KMS-11 (cell line): Measurements from ENCODE around the gene SENP6.

ENCODE experiments used
- H2AFZ ChIP-seq: fragments of 200-600 bp; sonication (generic); 2 replicates; pipeline ENCODE4 v1.6.1; 2016; ENCODE audit warnings: antibody characterized with exemption, mixed run types, low read depth
- H3K27ac ChIP-seq: fragments of 200-600 bp; sonication (generic); 2 replicates; pipeline ENCODE4 v1.6.1; 2016; ENCODE audit warnings: mild to moderate bottlenecking, mixed run types
- H3K27me3 ChIP-seq: fragments of 200-600 bp; sonication (generic); 2 replicates; pipeline ENCODE4 v1.6.1; 2017; ENCODE audit warnings: mild to moderate bottlenecking, low read depth, mixed run types, moderate library complexity; ENCODE audit not compliant: insufficient read depth
- H3K36me3 ChIP-seq: fragments of 200-600 bp; sonication (generic); 2 replicates; pipeline ENCODE4 v1.6.1; 2017; ENCODE audit warnings: mild to moderate bottlenecking, mixed run types; ENCODE audit not compliant: insufficient read depth
- H3K4me1 ChIP-seq: fragments of 200-600 bp; sonication (generic); 2 replicates; pipeline ENCODE4 v1.6.1; 2016; ENCODE audit warnings: mild to moderate bottlenecking, low read depth, mixed run types; ENCODE audit not compliant: poor library complexity, severe bottlenecking
- H3K4me2 ChIP-seq: fragments of 200-600 bp; sonication (generic); 2 replicates; pipeline ENCODE4 v1.7.0; 2016; ENCODE audit warnings: mild to moderate bottlenecking, mixed run types
- H3K4me3 ChIP-seq: fragments of 200-600 bp; sonication (generic); IDR thresholded peaks from 2 replicates; pipeline ENCODE4 v1.6.1; 2017; ENCODE audit warnings: low read depth, low read length, mixed read lengths; ENCODE audit not compliant: insufficient read depth
- H3K79me2 ChIP-seq: fragments of 200-600 bp; sonication (generic); 2 replicates; pipeline ENCODE4 v1.6.1; 2016; ENCODE audit warnings: low read depth, mixed run types; ENCODE audit not compliant: insufficient read depth
- H3K9ac ChIP-seq: fragments of 200-600 bp; sonication (generic); 2 replicates; pipeline ENCODE4 v1.6.1; 2016; ENCODE audit warnings: mild to moderate bottlenecking, mixed run types
- H4K20me1 ChIP-seq: fragments of 200-600 bp; sonication (generic); 2 replicates; pipeline ENCODE4 v1.6.1; 2016; ENCODE audit warnings: mild to moderate bottlenecking, mixed run types; ENCODE audit not compliant: insufficient read depth
- TF ChIP-seq, protein P1 (sequence below): fragments of 200-600 bp; sonication (generic); conservative IDR thresholded peaks from 2 replicates; pipeline ENCODE4 v1.6.1; 2017; ENCODE audit warnings: low read depth, mild to moderate bottlenecking, antibody characterized with exemption, low read length, moderate library complexity, mixed read lengths

The SENP6 gene

DNA sequence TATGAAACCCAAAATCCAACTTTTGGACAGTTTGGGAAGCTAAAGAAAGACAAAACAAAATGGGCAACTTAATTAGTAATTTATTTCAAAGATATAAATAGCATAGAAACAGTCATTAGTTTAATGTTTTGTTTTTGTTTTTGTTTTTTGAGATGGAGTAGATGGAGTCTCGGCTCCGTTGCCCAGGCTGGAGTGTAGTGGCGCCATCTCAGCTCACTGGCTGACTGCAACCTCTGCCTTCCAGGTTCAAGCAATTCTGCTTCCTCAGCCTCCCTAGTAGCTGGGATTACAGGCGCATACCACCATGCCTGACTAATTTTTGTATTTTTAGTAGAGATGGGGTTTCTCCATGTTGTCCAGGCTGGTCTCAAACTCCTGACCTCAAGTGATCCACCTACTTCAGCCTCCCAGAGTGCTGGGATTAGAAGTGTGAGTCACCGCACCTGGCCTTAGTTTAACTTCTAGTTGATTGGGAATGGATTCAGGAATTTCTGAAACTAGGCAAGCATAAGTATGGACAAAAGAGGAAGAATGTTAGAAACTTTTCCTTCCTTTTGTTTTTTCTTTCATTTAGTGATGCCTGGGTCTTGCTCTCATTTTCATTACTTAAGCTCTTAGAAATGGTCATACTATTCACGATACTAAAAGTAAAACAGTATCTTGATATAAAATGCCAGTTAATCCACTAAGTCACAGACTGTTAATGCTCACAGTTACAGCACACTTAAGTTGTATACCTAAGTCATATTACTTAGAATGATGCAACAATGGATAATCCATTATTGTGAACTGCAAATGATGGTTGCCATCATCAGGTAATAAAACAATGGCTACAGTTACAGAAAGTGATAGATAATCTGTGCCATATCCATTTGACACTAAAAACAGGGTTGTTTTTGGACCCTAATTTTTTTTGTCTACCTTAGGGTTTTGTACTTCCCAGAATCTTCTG lies 8.2 kb downstream of the SENP6 start:
- H3K9ac ChIP-seq = no peak overlapping the region
- no peak overlapping the region for H2AFZ ChIP-seq
- H4K20me1 ChIP-seq = no peaks in the 10 kb centered on the region
- no peaks in the 10 kb centered on the region for H3K27me3 ChIP-seq
- H3K79me2 ChIP-seq = peaks cover 100% of the 10 kb centered on the region
- no peaks in the 10 kb centered on the region for H3K36me3 ChIP-seq
- H3K4me1 ChIP-seq = peaks cover 43% of the 10 kb centered on the region
- TF ChIP-seq, protein P1, sequence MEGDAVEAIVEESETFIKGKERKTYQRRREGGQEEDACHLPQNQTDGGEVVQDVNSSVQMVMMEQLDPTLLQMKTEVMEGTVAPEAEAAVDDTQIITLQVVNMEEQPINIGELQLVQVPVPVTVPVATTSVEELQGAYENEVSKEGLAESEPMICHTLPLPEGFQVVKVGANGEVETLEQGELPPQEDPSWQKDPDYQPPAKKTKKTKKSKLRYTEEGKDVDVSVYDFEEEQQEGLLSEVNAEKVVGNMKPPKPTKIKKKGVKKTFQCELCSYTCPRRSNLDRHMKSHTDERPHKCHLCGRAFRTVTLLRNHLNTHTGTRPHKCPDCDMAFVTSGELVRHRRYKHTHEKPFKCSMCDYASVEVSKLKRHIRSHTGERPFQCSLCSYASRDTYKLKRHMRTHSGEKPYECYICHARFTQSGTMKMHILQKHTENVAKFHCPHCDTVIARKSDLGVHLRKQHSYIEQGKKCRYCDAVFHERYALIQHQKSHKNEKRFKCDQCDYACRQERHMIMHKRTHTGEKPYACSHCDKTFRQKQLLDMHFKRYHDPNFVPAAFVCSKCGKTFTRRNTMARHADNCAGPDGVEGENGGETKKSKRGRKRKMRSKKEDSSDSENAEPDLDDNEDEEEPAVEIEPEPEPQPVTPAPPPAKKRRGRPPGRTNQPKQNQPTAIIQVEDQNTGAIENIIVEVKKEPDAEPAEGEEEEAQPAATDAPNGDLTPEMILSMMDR = no peak
- H3K4me3 ChIP-seq = no peak overlapping the region
- H3K4me2 ChIP-seq = no peak overlapping the region; the same call in 1 of the 2 replicates
- H3K27ac ChIP-seq = no peak overlapping the region

DNA sequence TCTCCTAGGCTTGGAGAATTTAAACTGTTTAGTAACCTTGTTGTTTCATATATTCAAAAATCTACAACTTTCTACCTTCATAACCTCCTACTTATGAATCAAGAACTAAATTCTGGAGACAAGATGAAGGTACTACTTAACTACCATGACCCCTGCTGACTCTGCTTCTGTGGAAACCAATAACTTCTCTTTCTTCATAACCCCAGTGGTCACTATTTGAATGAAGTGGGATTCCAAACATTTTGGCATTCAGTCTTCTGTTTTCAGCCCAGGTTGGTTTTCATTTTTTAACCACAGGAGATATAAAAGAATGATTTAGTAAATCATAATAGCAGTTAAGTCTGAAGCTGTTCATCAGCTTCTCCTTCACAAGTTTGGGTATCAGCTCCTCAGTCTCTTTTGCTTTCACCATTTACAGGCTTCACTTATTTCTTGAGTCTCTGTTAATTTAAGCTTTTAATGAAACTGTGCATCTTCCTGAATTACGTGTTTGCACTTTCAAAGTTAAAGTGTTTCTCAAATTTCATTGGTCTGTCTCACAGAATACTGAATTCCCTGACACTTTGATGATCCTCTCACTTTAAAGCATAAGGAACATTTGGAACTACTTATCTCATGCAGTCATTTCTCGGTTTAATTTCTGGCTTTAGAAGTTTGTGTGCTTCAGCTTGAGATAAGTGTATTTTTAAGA lies 9.5 kb downstream of the SENP6 start:
- Histone ChIP-seq H4K20me1 (no peaks in the 10 kb centered on the region), H3K27ac (no peak overlapping the region; the same call in 1 of the 2 replicates), H3K4me2 (peak overlapping the region; percentile 9; the same call in 1 of the 2 replicates), H3K9ac (no peak overlapping the region), H2AFZ (no peak overlapping the region), H3K36me3 (no peaks in the 10 kb centered on the region), H3K4me3 (no peak overlapping the region), H3K27me3 (no peaks in the 10 kb centered on the region), H3K79me2 (peaks cover 100% of the 10 kb centered on the region), H3K4me1 (peaks cover 43% of the 10 kb centered on the region)
- TF ChIP-seq, protein P1 = no peak

DNA sequence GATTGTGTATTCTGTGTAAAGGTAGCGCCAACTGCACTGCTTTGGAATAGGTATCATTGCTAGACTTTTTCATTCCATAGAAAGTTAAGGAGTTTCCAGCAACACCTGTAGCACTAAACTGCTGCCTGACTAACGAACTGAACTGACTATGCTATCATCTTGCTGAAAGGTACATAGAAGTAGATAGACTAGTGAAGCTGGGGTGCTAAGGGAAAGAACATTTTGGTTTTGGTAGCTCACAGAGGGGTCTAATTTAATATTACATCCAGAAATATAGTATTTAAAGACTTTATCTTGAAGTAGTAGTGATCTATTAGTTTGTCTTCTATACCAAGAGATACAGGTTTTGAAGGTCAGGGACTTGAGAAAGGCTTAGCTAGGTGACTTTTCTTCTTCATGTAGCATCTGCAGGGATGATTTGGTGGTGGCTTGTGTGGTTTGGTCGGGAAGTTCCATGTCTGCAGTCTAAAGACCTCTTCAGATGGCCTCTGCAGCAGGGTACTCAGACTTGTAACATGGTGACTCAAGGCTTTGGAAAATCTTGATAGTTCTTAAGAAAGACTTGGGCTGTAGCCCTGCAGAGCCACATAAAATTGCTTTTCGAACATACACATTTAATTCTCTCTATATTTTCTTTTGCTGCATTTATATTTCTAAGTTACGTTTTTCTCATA lies 10.2 kb downstream of the SENP6 start:
- Histone ChIP-seq H3K9ac (no peak overlapping the region), H2AFZ (no peak overlapping the region), H3K36me3 (no peaks in the 10 kb centered on the region), H3K4me1 (peaks cover 43% of the 10 kb centered on the region), H3K27me3 (no peaks in the 10 kb centered on the region), H3K79me2 (peaks cover 100% of the 10 kb centered on the region), H4K20me1 (no peaks in the 10 kb centered on the region), H3K4me3 (no peak overlapping the region), H3K27ac (no peak overlapping the region; the same call in 1 of the 2 replicates), H3K4me2 (no peak overlapping the region)
- TF ChIP-seq, protein P1 = no peak

DNA sequence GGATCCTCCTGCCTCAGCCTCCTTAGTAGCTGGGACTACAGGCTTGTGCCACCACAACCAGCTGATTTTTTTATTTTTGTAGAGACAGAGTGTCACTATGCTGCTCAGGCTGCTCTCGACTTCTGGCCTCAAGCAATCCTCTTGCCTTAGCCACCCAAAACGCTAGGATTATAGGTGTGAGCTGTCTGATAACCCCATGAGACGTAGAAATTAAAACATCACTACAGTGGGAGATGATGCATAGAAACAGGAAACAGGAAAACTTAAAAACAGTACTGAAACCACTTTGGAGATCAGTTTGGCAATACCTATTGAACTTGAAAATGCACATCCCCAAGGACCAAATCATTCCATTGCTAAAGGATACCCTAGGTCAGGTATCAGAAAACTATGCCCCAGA lies 10.8 kb downstream of the SENP6 start:
- TF ChIP-seq, protein P1 = no peak
- H3K27ac ChIP-seq = no peak overlapping the region

More for the DNA sequence above, 10.8 kb downstream of the SENP6 start:
- peaks cover 100% of the 10 kb centered on the region for H3K79me2 ChIP-seq
- no peak overlapping the region for H3K9ac ChIP-seq
- H2AFZ ChIP-seq = no peak overlapping the region
- no peaks in the 10 kb centered on the region for H3K36me3 ChIP-seq
- H3K4me3 ChIP-seq = no peak overlapping the region
- H4K20me1 ChIP-seq = no peaks in the 10 kb centered on the region; the same call in 1 of the 2 replicates
- H3K27me3 ChIP-seq = no peaks in the 10 kb centered on the region
- H3K4me2 ChIP-seq = no peak overlapping the region
- H3K4me1 ChIP-seq = peaks cover 43% of the 10 kb centered on the region
